HG02885 (cell line): ENCODE results near the gene CCDC120.
A peak's percentile ranks its signal among the peaks of the same experiment; 100 is the strongest.

ENCODE experiments used
- ATAC-seq: cut with Tn5 transposase; IDR thresholded peaks from one replicate; pipeline ENCODE4 v1.9.1; 2021; ENCODE audit warnings: mild to moderate bottlenecking; ENCODE audit not compliant: unreplicated experiment, poor library complexity

CCDC120 gene

GRCh38 chrX:49096419-49096818 is 37.6 kb downstream of the CCDC120 start:
- no peak for ATAC-seq

GRCh38 chrX:49100704-49101628 is 42.2 kb downstream of the CCDC120 start:
- ATAC-seq, result peak; percentile 94

- no peak for ATAC-seq
These were observed 42.8 kb downstream of the CCDC120 start for GRCh38 chrX:49101629-49101984.

GRCh38 chrX:49102190-49102589 is 43.4 kb downstream of the CCDC120 start:
- ATAC-seq, result no peak

- ATAC-seq, result no peak
These were observed 44.8 kb downstream of the CCDC120 start for GRCh38 chrX:49103637-49104036.

GRCh38 chrX:49106296-49106695 is 47.5 kb downstream of the CCDC120 start:
- ATAC-seq, result no peak

GRCh38 chrX:49106930-49107329 is 48.1 kb downstream of the CCDC120 start:
- ATAC-seq, result peak; percentile 55

GRCh38 chrX:49108641-49109040 is 49.8 kb downstream of the CCDC120 start:
- ATAC-seq, result no peak

- no peak for ATAC-seq
These were observed 51.6 kb downstream of the CCDC120 start for GRCh38 chrX:49110417-49110816.

- no peak for ATAC-seq
These were observed 53.0 kb downstream of the CCDC120 start for GRCh38 chrX:49111791-49112190.

GRCh38 chrX:49116076-49116475 is 57.3 kb downstream of the CCDC120 start:
- no peak for ATAC-seq

- ATAC-seq, result no peak
These were observed 57.9 kb downstream of the CCDC120 start for GRCh38 chrX:49116716-49117115.

- ATAC-seq, result no peak
These were observed 58.8 kb downstream of the CCDC120 start for GRCh38 chrX:49117581-49117980.
